PC-3 (cell line): ENCODE data around the gene MAPK8. TPM values are rescaled to one million over a fixed set of nuclear protein-coding genes. Genes with fewer than 3 reads are reported as not detected.

Source experiments
- ATAC-seq: fragments of 200-7000 bp; cut with Tn5 transposase; 2 replicates; pipeline ENCODE4 v1.9.1; 2020; ENCODE audit warnings: mild to moderate bottlenecking, moderate library complexity
- BruUV-seq: library from RNA; stranded (reverse); fragments of 400-500 nt; replicated peaks from 2 replicates; lab custom pipeline; 2021; lab: Mats Ljungman, UMichigan
- CTCF ChIA-PET: fragments of 300-600 bp; sonication (Branson Sonifier 250); formaldehyde crosslinking; loops from one replicate; lab custom pipeline; 2022; ENCODE audit warnings: antibody characterized with exemption; lab: Charles Lee
- POLR2A ChIA-PET: fragments of 300-600 bp; sonication (Branson Sonifier 250); formaldehyde crosslinking; loops from one replicate; lab custom pipeline; 2022; ENCODE audit warnings: antibody characterized with exemption; ENCODE audit not compliant: unreplicated experiment; lab: Charles Lee
- DNase-seq: peaks from one replicate; pipeline ENCODE4 v3.0.0-alpha.2; 2015
- H2AFZ ChIP-seq: fragments of 300-600 bp; sonication (generic); 2 replicates; pipeline ENCODE4 v1.6.0; 2016; ENCODE audit warnings: antibody characterized with exemption, low read length
- H3F3A ChIP-seq: fragments of 300-600 bp; sonication (generic); one replicate; pipeline ENCODE4 v1.6.0; 2017; ENCODE audit warnings: antibody characterized with exemption, low read length, control low read depth, mild to moderate bottlenecking; ENCODE audit not compliant: unreplicated experiment
- H3K27ac ChIP-seq: fragments of 300-600 bp; sonication (generic); 2 replicates; pipeline ENCODE4 v1.5.1; 2016; ENCODE audit warnings: mild to moderate bottlenecking, low read length
- H3K27me3 ChIP-seq: fragments of 300-600 bp; sonication (generic); 2 replicates; pipeline ENCODE4 v1.6.1; 2016; ENCODE audit warnings: low read length, mixed read lengths
- H3K36me3 ChIP-seq: fragments of 300-600 bp; sonication (generic); 2 replicates; pipeline ENCODE4 v1.6.1; 2016; ENCODE audit warnings: low read depth, mixed run types, low read length, mixed read lengths
- H3K4me1 ChIP-seq: fragments of 300-600 bp; sonication (generic); 2 replicates; pipeline ENCODE4 v1.5.1; 2016; ENCODE audit warnings: low read length; ENCODE audit not compliant: insufficient read depth
- H3K4me2 ChIP-seq: fragments of 300-600 bp; sonication (generic); 2 replicates; pipeline ENCODE4 v1.6.0; 2016; ENCODE audit warnings: low read length
- H3K4me3 ChIP-seq: fragments of 300-600 bp; sonication (generic); 2 replicates; pipeline ENCODE4 v1.5.1; 2016; ENCODE audit warnings: mild to moderate bottlenecking, low read length, mixed read lengths
- H3K79me2 ChIP-seq: fragments of 300-600 bp; sonication (generic); 2 replicates; pipeline ENCODE4 v1.6.1; 2017; ENCODE audit warnings: low read length, mixed read lengths
- H3K9ac ChIP-seq: fragments of 300-600 bp; sonication (generic); 2 replicates; pipeline ENCODE4 v1.6.0; 2016; ENCODE audit warnings: mild to moderate bottlenecking, low read length
- H3K9me2 ChIP-seq: fragments of 300-600 bp; sonication (generic); replicated peaks from 2 replicates; pipeline ENCODE4 v1.6.1; 2016; ENCODE audit warnings: mixed run types, low read length, mixed read lengths
- H3K9me3 ChIP-seq: fragments of 300-600 bp; sonication (generic); 2 replicates; pipeline ENCODE4 v1.6.1; 2016; ENCODE audit warnings: low read length, mixed read lengths
- H4K20me1 ChIP-seq: fragments of 300-600 bp; sonication (generic); 2 replicates; pipeline ENCODE4 v1.6.1; 2016; ENCODE audit warnings: low read length, mixed read lengths
- CTCF ChIP-seq: fragments of 300-600 bp; sonication (generic); conservative IDR thresholded peaks from 2 replicates; pipeline ENCODE4 v1.5.1; 2017; ENCODE audit warnings: antibody characterized with exemption, low read depth, mild to moderate bottlenecking, low read length
- EZH2 ChIP-seq: fragments of 300-600 bp; sonication (generic); IDR thresholded peaks from one replicate; pipeline ENCODE4 v1.6.1; 2017; ENCODE audit warnings: antibody characterized with exemption, mild to moderate bottlenecking, low read length; ENCODE audit not compliant: unreplicated experiment
- EZH2phosphoT487 ChIP-seq: fragments of 300-600 bp; sonication (generic); IDR thresholded peaks from 2 replicates; pipeline ENCODE4 v1.6.1; 2018; ENCODE audit warnings: mild to moderate bottlenecking, antibody characterized with exemption, low read length, borderline replicate concordance
- intact Hi-C: fragments of 100-400 bp; cut with micrococcal nuclease; formaldehyde crosslinking; loops from 2 replicates; pipeline ENCODE4 v1.9.0; 2023
- total RNA-seq: library from RNA; depleted of rRNA; stranded (reverse); fragments of >200 nt; gene quantifications from 2 replicates; pipeline ENCODE4 v1.2.3, GENCODE V29; 2014

The MAPK8 gene
- total RNA-seq, 1 experiment from 2014 or later = 26.6 TPM

GRCh38 chr10:48272682-48273081 lies 33.8 kb upstream of the MAPK8 start:
- Histone ChIP-seq H3K4me2 (no peak overlapping the region), H3K9ac (no peak overlapping the region), H3K9me2 (no peaks in the 10 kb centered on the region), H2AFZ (no peak overlapping the region), H3K4me3 (no peak overlapping the region), H3K79me2 (no peaks in the 10 kb centered on the region), H3F3A (no peaks in the 10 kb centered on the region), H4K20me1 (no peaks in the 10 kb centered on the region), H3K4me1 (peaks cover 4% of the 10 kb centered on the region), H3K27ac (no peak overlapping the region), H3K9me3 (no peaks in the 10 kb centered on the region), H3K27me3 (no peaks in the 10 kb centered on the region), H3K36me3 (no peaks in the 10 kb centered on the region)
- POLR2A ChIA-PET = no interaction called here
- TF ChIP-seq EZH2 (no peak), EZH2phosphoT487 (no peak), CTCF (no peak)
- intact Hi-C loops = no loop called here
- CTCF ChIA-PET = no interaction called here
- DNase-seq (no peak), ATAC-seq (no peak)
- BruUV-seq = no TSS peak

GRCh38 chr10:48273741-48274140 lies 32.7 kb upstream of the MAPK8 start:
- ChIA-PET CTCF (no interaction called here), POLR2A (no interaction called here)
- H3K4me3 ChIP-seq = no peak overlapping the region
- no peaks in the 10 kb centered on the region for H3K36me3 ChIP-seq
- H3K4me2 ChIP-seq = no peak overlapping the region
- H4K20me1 ChIP-seq = no peaks in the 10 kb centered on the region
- H3F3A ChIP-seq = no peaks in the 10 kb centered on the region
- no peak overlapping the region for H3K27ac ChIP-seq
- H2AFZ ChIP-seq = no peak overlapping the region
- peak; percentile 49 for ATAC-seq
- BruUV-seq = no TSS peak
- DNase-seq = peak; percentile 49
- no peak overlapping the region for H3K9ac ChIP-seq
- no peak for TF ChIP-seq CTCF
- TF ChIP-seq EZH2phosphoT487 = no peak
- no peak for TF ChIP-seq EZH2
- no peaks in the 10 kb centered on the region for H3K27me3 ChIP-seq
- peaks cover 4% of the 10 kb centered on the region for H3K4me1 ChIP-seq
- H3K79me2 ChIP-seq = no peaks in the 10 kb centered on the region
- intact Hi-C loops = loop anchor here (2.0 kb wide), 1 partner anchor 23 kb away; no protein-coding TSS in a partner anchor
- no peaks in the 10 kb centered on the region for H3K9me2 ChIP-seq
- no peaks in the 10 kb centered on the region for H3K9me3 ChIP-seq

- H3K4me3 ChIP-seq = no peak within 1 kb of the TSS
- no peaks in the 10 kb centered on the region for H3K79me2 ChIP-seq
- H3K9me3 ChIP-seq = no peaks in the 10 kb centered on the region
- H3K27ac ChIP-seq = no peak within 1 kb of the TSS
- H3K4me1 ChIP-seq = peaks cover 4% of the 10 kb centered on the region
- BruUV-seq = no TSS peak
- H3K27me3 ChIP-seq = no peaks in the 10 kb centered on the region
- H4K20me1 ChIP-seq = no peaks in the 10 kb centered on the region
- TF ChIP-seq EZH2phosphoT487 = no peak
- TF ChIP-seq CTCF = no peak
- TF ChIP-seq EZH2 = no peak
- no peak for ATAC-seq
- H2AFZ ChIP-seq = no peak within 1 kb of the TSS
- no peak within 1 kb of the TSS for H3K9ac ChIP-seq
- H3K4me2 ChIP-seq = no peak within 1 kb of the TSS
- ChIA-PET POLR2A (no interaction called here), CTCF (no interaction called here)
- H3K36me3 ChIP-seq = no peaks in the 10 kb centered on the region
- DNase-seq = no peak
- intact Hi-C loops = loop anchor here (2.0 kb wide), 1 partner anchor 24 kb away; no protein-coding TSS in a partner anchor
- no peaks in the 10 kb centered on the region for H3K9me2 ChIP-seq
- H3F3A ChIP-seq = no peaks in the 10 kb centered on the region
These were observed 31.8 kb upstream of the MAPK8 start, which contains the start of gene FRMPD2 for GRCh38 chr10:48274636-48275035. TSS of gene FRMPD2 (minus strand) at chr10:48274696. CDS start at chr10:48274567, 129 bp downstream.
